H1 (cell line): ENCODE data around the gene FAS. TPM values are rescaled to one million over a fixed set of nuclear protein-coding genes. Genes with fewer than 3 reads are reported as not detected.

Experiments used
- EP300 ChIP-seq, 2 experiments: IDR thresholded peaks; 1 replicate in 1 of 2; 2 replicates in 1 of 2; pipeline ENCODE4 v1.6.1; 2011 to 2012; ENCODE audit warnings: low read depth in 2 of 2, low read length in 2 of 2, mild to moderate bottlenecking in 2 of 2, borderline replicate concordance in 1 of 2, inconsistent platforms in 1 of 2, moderate library complexity in 1 of 2
- FOSL1 ChIP-seq: IDR thresholded peaks from 2 replicates; pipeline ENCODE4 v1.6.1; 2011; ENCODE audit warnings: mild to moderate bottlenecking, low read depth, low read length, moderate library complexity; ENCODE audit not compliant: insufficient read depth
- NRF1 ChIP-seq: IDR thresholded peaks from 2 replicates; pipeline ENCODE4 v1.6.1; 2011; ENCODE audit warnings: mild to moderate bottlenecking, low read depth, low read length, improper control_type of control experiment
- POLR2AphosphoS5 ChIP-seq: IDR thresholded peaks from 2 replicates; pipeline ENCODE4 v1.6.1; 2011; ENCODE audit warnings: low read depth, low read length
- SAP30 ChIP-seq: fragments of 300-600 bp; sonication (generic); IDR thresholded peaks from 2 replicates; pipeline ENCODE4 v1.7.1; 2012; ENCODE audit warnings: low read length, moderate library complexity, mild to moderate bottlenecking, inconsistent platforms; ENCODE audit not compliant: insufficient read depth, insufficient replicate concordance
- SUZ12 ChIP-seq: fragments of 200-600 bp; sonication (generic); IDR thresholded peaks from 2 replicates; pipeline ENCODE4 v1.6.1; 2012; ENCODE audit warnings: mild to moderate bottlenecking, inconsistent platforms, low read length, moderate library complexity, mixed read lengths
- TAF7 ChIP-seq: optimal IDR thresholded peaks from 2 replicates; pipeline ENCODE3; 2011; ENCODE audit warnings: low read depth, mild to moderate bottlenecking, inconsistent platforms, low read length, moderate library complexity, borderline replicate concordance
- polyA plus RNA-seq, 7 experiments: library from polyadenylated mRNA; depleted of rRNA in 3 of 7; stranded (reverse) in 5 of 7; unstranded in 2 of 7; fragments of >200 nt in 5 of 7; fragments of 200-250 nt in 2 of 7; gene quantifications; 1 replicate in 5 of 7; 2 replicates in 1 of 7; 4 replicates in 1 of 7; pipeline versions ENCODE4 v1.2.1 to v1.2.3, GENCODE V29; 2011 to 2013; ENCODE audit warnings: missing spikeins in 2 of 7, mixed read lengths in 2 of 7
- total RNA-seq: library from RNA; stranded (reverse); fragmentation: NEBNext Ultra II Directional; extraction: Animal tissue kit (Norgen Biotek cat#: 25700); gene quantifications from 2 replicates; pipeline ENCODE4 v1.2.1, GENCODE V29; 2021
- TF ChIP-seq, protein P1 (sequence below), 3 experiments: IDR thresholded peaks; 1 replicate in 2 of 3; 2 replicates in 1 of 3; pipeline versions ENCODE4 v1.5.1 to v1.6.1; 2011; ENCODE audit warnings: low read length in 3 of 3, mild to moderate bottlenecking in 3 of 3, inconsistent platforms in 2 of 3, low read depth in 1 of 3, moderate library complexity in 1 of 3; ENCODE audit not compliant: insufficient read depth in 1 of 3; ENCODE audit errors: control extremely low read depth in 1 of 3

The FAS gene
- total and polyA plus RNA-seq, 2 of the 8 experiments (the other 6 are each of a cell fraction or from before 2014, with no cell fraction given) = 4.0 to 6.7 TPM

DNA sequence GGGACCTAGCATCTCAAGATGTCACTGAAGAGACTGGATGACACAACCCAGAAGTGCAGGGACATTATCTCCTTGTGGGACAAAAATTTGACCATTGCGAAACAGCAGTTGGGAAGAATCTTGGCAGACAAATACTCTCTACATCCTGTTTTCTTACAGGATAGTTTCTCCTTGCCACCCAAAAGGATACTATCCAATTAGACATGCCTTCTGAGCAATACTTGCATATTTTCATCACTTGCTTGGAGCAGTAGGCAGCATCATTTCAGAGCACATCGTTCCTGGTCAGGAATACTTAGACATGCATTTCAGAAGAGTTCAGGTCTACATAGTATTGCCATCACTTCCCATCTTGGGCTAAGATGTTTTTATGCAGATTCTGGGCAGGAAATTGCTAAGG is 56.8 kb downstream of the FAS start (continued):
- TF ChIP-seq, protein P1, sequence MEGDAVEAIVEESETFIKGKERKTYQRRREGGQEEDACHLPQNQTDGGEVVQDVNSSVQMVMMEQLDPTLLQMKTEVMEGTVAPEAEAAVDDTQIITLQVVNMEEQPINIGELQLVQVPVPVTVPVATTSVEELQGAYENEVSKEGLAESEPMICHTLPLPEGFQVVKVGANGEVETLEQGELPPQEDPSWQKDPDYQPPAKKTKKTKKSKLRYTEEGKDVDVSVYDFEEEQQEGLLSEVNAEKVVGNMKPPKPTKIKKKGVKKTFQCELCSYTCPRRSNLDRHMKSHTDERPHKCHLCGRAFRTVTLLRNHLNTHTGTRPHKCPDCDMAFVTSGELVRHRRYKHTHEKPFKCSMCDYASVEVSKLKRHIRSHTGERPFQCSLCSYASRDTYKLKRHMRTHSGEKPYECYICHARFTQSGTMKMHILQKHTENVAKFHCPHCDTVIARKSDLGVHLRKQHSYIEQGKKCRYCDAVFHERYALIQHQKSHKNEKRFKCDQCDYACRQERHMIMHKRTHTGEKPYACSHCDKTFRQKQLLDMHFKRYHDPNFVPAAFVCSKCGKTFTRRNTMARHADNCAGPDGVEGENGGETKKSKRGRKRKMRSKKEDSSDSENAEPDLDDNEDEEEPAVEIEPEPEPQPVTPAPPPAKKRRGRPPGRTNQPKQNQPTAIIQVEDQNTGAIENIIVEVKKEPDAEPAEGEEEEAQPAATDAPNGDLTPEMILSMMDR (IDR thresholded peaks at IDR 0.05; ENCODE audit: control extremely low read depth in 1 of 3, insufficient read depth in 1 of 3, low read depth in 1 of 3, low read length in 3 of 3) = no peak
- TF ChIP-seq SUZ12 (no peak), FOSL1 (no peak), EP300 (IDR thresholded peaks at IDR 0.05; ENCODE audit: borderline replicate concordance in 1 of 2, low read depth in 2 of 2, low read length in 2 of 2) (no peak), NRF1 (no peak), SAP30 (no peak), POLR2AphosphoS5 (no peak), TAF7 (no peak)
